Activated T-helper 1 cell treated with anti-CD3 and anti-CD28 coated beads, Interleukin-12 subunit alpha, Interleukin-12 subunit beta, Interleukin-2, Interleukin-4 antibody, amounts not matched to agents 30 ng/mL and 10 ng/mL and 1 ng/mL, durations not matched to agents 14 hours and 24 hours and 36 hours (primary cell): Measurements from ENCODE around the gene WNT5B. TPM values are rescaled to one million over a fixed set of nuclear protein-coding genes. Genes with fewer than 3 reads are reported as not detected.
A peak's percentile ranks its signal among the peaks of the same experiment; 100 is the strongest.

Experiments used
- DNase-seq: peaks from one replicate; pipeline ENCODE4 v3.0.0; 2021; ENCODE audit warnings: low spot score
- H3K27ac Mint-ChIP-seq: one replicate; pipeline ENCODE4 v1.8.0; 2021; ENCODE audit warnings: mild to moderate bottlenecking, mixed read lengths
- H3K27me3 Mint-ChIP-seq: one replicate; pipeline ENCODE4 v1.8.0; 2022; ENCODE audit warnings: mild to moderate bottlenecking, moderate library complexity, mixed read lengths; ENCODE audit not compliant: insufficient read depth
- H3K36me3 Mint-ChIP-seq: one replicate; pipeline ENCODE4 v1.8.0; 2021; ENCODE audit warnings: low read depth, mixed read lengths
- H3K4me1 Mint-ChIP-seq: one replicate; pipeline ENCODE4 v1.8.0; 2021; ENCODE audit warnings: low read depth, mixed read lengths
- H3K4me3 Mint-ChIP-seq: one replicate; pipeline ENCODE4 v1.8.0; 2021; ENCODE audit warnings: mild to moderate bottlenecking, moderate library complexity, mixed read lengths
- H3K9me3 Mint-ChIP-seq: one replicate; pipeline ENCODE4 v1.8.0; 2021; ENCODE audit warnings: mixed read lengths
- intact Hi-C: fragments of 100-400 bp; cut with micrococcal nuclease; formaldehyde crosslinking; loops from one replicate; pipeline ENCODE4 v1.15.1; 2024
- total RNA-seq: library from RNA; stranded (reverse); gene quantifications from 2 replicates; pipeline ENCODE4 v1.2.3, GENCODE V29; 2022

Gene WNT5B
- total RNA-seq, 1 donor from 2014 or later = 2.0 TPM

DNA sequence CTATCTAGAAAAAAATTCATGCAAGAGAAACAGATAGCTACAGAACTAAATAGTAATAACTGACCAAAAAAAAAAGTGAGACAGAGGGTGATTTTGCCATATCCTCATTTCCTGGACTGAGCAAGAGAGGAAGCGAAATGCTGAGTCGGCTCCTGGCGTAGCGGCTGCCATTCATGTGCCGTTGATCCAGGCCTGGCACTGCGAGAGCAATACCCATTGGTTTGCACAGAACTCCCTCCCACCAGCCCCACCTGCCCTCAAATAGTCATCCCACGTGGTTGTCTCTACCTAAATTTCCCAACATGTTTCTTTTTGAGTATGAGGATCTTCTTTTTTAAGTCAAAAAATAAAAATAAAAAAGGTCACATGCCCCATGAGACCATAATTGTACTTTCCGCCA lies 9.4 kb upstream of the WNT5B start:
- Mint-ChIP-seq H3K27me3 (peaks cover 13% of the 10 kb centered on the region), H3K4me3 (no peak overlapping the region), H3K4me1 (peaks cover 29% of the 10 kb centered on the region), H3K36me3 (no peaks in the 10 kb centered on the region), H3K9me3 (no peaks in the 10 kb centered on the region), H3K27ac (no peak overlapping the region)
- intact Hi-C loops = no loop called here
- no peak for DNase-seq

- H3K27ac Mint-ChIP-seq = peak overlapping the region; percentile 19
- H3K4me3 Mint-ChIP-seq = peak overlapping the region; percentile 5
- intact Hi-C loops = no loop called here
- H3K36me3 Mint-ChIP-seq = no peaks in the 10 kb centered on the region
- no peak for DNase-seq
- peaks cover 15% of the 10 kb centered on the region for H3K27me3 Mint-ChIP-seq
- H3K9me3 Mint-ChIP-seq = no peaks in the 10 kb centered on the region
- H3K4me1 Mint-ChIP-seq = peaks cover 29% of the 10 kb centered on the region
Measured at GRCh38 chr12:1620092-1620491, 8.9 kb upstream of the WNT5B start.

DNA sequence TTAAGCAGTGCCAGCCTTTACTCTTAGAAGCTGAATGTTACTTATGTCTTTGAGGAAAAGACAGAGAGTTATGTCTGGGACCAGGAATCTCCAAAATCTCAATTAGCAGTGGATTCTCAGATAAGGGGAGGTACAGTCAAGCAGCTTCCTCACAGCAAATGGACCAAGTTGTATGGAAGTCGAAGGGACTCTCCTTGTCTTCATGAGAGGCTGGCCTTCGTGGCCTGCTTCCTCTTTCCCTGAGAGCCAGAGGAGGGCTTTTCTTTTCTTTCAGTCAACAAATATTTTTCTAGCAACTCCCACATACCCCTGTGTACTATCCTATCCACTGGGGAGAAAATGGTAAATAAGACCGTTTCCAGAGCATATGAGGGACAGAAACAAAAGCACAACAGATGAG lies 6.6 kb upstream of the WNT5B start:
- no peaks in the 10 kb centered on the region for H3K36me3 Mint-ChIP-seq
- H3K9me3 Mint-ChIP-seq = no peaks in the 10 kb centered on the region
- intact Hi-C loops = no loop called here
- H3K27ac Mint-ChIP-seq = no peak overlapping the region
- peaks cover 14% of the 10 kb centered on the region for H3K4me1 Mint-ChIP-seq
- DNase-seq = no peak
- no peak overlapping the region for H3K4me3 Mint-ChIP-seq
- peaks cover 17% of the 10 kb centered on the region for H3K27me3 Mint-ChIP-seq

DNA sequence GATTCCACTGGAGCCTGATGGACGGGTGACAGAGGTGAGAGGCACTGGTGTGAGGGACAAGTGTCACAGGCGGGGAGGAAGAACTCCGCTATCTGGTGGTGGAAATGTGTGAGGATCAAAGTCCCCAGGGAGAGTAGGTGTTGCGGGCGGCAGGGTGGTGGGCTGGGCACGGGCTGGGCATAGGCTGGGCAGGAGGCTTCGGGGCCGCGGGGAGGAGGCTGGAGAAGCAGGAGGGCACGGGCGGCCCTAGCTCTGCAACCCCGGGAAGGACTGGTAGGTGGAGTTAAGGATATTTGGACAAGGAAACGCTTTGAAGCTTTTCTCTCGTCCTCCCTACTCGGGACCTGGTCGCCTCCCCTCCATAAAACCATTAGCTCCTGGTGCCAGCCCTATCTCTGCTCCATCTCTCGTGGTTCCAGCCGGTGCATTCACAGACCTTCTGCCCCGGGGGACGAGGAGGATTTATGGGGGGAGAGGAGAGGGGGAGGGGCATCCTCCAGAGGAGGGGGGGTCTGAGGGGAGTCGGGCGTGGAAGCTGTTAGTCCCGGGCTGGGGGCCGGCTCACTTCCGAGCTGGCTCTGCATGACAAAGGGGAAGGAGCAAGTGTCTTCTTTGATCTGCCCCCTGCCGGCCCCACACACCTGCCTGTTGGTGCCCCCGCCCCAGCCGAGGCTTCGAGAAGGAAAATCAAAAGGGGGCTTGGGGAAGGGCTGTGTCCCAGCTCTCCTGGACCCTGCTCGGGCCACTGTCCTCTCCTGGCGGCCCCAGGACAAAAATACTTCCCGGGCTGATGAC lies 504 bp downstream of the WNT5B start:
- Mint-ChIP-seq H3K4me3 (peak overlapping the region; percentile 34), H3K36me3 (peaks cover 2% of the 10 kb centered on the region), H3K9me3 (no peaks in the 10 kb centered on the region), H3K27me3 (peaks cover 61% of the 10 kb centered on the region), H3K27ac (no peak overlapping the region), H3K4me1 (peaks cover 13% of the 10 kb centered on the region)
- no peak for DNase-seq
- intact Hi-C loops = no loop called here

DNA sequence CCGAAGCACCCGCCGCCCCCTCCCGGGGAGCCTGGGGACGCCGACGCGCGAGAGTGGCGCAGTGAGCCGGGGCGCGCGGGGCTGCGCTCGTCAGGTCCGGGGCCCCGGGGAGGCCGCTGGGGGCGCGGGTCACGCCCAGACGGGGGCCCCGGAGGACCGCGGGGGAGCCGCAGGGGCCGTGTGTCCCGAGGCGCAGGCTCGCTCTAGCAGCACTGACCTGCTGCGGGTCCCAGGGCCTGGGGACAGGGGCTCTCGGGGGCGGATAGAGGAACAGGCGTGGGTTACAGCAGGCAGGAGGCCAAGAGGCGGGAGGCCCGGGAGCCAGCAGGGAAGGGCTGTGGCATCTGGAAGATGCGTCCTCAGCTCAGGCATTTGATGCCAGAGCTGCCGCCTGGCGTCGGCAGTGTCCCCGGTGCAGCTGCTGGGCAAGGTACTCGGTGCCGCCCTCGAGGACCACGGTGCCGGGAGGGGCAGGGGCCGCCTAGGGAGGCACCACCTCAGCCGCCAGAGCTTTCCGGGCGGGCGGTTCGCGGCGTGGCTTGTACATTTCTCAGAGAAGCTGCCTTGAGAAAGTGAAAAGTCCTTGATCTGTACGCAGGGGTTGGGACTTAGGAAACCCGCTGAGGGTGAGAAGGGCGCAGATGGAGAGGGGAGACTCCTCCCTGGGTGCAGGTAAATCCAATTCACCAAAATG lies 1.2 kb downstream of the WNT5B start:
- peaks cover 13% of the 10 kb centered on the region for H3K4me1 Mint-ChIP-seq
- DNase-seq = no peak

DNA sequence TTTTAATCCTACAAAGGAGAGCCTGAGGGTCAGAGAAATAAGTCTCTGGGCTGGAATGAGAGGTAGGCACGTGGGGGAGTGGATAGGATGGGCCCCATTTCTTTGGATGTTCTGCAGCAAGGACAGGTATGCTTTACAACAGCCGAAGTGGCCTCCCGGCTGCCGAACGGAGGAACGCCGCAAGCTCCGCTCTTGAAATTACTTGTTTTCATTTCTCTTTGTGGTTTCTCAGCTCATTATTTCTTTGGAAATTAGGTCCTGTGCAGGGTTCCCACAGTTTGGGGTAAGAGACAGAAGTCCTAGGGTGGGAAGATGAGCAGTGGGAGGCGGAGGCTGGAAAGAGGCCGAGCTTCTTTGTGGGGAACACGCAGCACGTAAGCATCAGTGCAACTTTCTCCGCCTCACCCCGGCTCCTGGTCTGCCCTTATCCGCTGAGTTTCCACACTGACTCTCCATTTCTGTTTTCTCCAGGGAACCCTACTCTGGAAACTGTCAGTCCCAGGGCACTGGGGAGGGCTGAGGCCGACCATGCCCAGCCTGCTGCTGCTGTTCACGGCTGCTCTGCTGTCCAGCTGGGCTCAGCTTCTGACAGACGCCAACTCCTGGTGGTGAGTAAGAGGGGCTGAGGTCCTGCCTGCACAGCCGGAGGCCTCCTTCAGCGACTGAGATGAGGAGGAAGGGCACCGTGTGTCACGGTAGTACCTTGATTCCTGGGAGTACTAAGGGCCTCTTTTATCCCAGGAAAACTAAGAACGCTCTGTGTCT lies 2.0 kb downstream of the WNT5B start:
- no peak overlapping the region for H3K27ac Mint-ChIP-seq
- DNase-seq = no peak
- peaks cover 60% of the 10 kb centered on the region for H3K27me3 Mint-ChIP-seq
- intact Hi-C loops = no loop called here
- no peaks in the 10 kb centered on the region for H3K9me3 Mint-ChIP-seq
- peaks cover 13% of the 10 kb centered on the region for H3K4me1 Mint-ChIP-seq
- no peak overlapping the region for H3K4me3 Mint-ChIP-seq
- H3K36me3 Mint-ChIP-seq = peaks cover 2% of the 10 kb centered on the region

More for the DNA sequence above, 1.2 kb downstream of the WNT5B start:
- H3K9me3 Mint-ChIP-seq = no peaks in the 10 kb centered on the region
- H3K4me3 Mint-ChIP-seq = no peak overlapping the region
- peaks cover 63% of the 10 kb centered on the region for H3K27me3 Mint-ChIP-seq
- intact Hi-C loops = no loop called here
- no peak overlapping the region for H3K27ac Mint-ChIP-seq
- peaks cover 2% of the 10 kb centered on the region for H3K36me3 Mint-ChIP-seq

DNA sequence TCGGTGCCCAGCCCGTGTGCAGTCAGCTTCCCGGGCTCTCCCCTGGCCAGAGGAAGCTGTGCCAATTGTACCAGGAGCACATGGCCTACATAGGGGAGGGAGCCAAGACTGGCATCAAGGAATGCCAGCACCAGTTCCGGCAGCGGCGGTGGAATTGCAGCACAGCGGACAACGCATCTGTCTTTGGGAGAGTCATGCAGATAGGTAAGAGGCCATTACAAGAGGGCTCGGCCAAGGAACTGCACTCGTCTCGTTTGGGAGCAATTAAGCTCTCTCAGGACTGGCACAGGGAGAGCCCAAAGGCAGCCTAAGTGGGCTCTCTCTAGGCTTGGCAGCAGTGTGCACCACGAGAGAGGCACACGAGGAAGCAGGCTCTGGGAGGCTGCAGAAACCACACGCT lies 3.7 kb downstream of the WNT5B start:
- peaks cover 57% of the 10 kb centered on the region for H3K27me3 Mint-ChIP-seq
- peaks cover 13% of the 10 kb centered on the region for H3K4me1 Mint-ChIP-seq
- H3K9me3 Mint-ChIP-seq = no peaks in the 10 kb centered on the region
- intact Hi-C loops = no loop called here
- no peak overlapping the region for H3K27ac Mint-ChIP-seq
- DNase-seq = no peak
- peaks cover 2% of the 10 kb centered on the region for H3K36me3 Mint-ChIP-seq
- no peak overlapping the region for H3K4me3 Mint-ChIP-seq

DNA sequence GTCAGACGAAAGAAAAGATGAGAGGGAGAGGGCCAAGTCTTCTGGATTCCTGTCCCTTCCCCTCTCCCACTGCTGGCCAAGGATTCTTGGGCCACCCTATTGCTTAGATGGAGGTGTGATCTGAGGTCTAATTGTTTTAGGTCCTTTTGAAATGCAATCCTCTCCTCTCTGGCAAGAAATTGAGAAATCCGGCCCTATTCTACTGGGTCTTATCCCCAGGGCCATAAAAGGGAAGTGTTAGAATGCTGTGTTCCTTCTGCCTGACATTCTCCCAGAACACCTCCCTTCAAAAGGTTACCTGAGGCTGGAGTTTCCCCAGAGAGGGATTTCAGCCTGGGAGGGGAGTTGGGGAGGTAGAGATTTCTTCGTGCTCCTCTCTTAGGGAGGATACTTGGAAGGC lies 4.4 kb downstream of the WNT5B start:
- DNase-seq = no peak
- no peak overlapping the region for H3K4me3 Mint-ChIP-seq
- intact Hi-C loops = no loop called here
- H3K4me1 Mint-ChIP-seq = peaks cover 13% of the 10 kb centered on the region
- peaks cover 2% of the 10 kb centered on the region for H3K36me3 Mint-ChIP-seq
- H3K27me3 Mint-ChIP-seq = peaks cover 50% of the 10 kb centered on the region
- no peak overlapping the region for H3K27ac Mint-ChIP-seq
- H3K9me3 Mint-ChIP-seq = no peaks in the 10 kb centered on the region

- Mint-ChIP-seq H3K27me3 (peaks cover 43% of the 10 kb centered on the region), H3K9me3 (no peaks in the 10 kb centered on the region), H3K4me1 (peaks cover 11% of the 10 kb centered on the region), H3K36me3 (peaks cover 2% of the 10 kb centered on the region), H3K27ac (no peak overlapping the region), H3K4me3 (no peak overlapping the region)
- DNase-seq = no peak
- intact Hi-C loops = loop anchor here (1.0 to 2.0 kb wide), 2 partner anchors 157 to 307 kb away; no protein-coding TSS in a partner anchor
Measured at GRCh38 chr12:1634149-1634548, 5.1 kb downstream of the WNT5B start.

- Mint-ChIP-seq H3K4me3 (no peak overlapping the region), H3K4me1 (peaks cover 8% of the 10 kb centered on the region), H3K36me3 (peaks cover 2% of the 10 kb centered on the region), H3K27me3 (peaks cover 40% of the 10 kb centered on the region), H3K27ac (no peak overlapping the region), H3K9me3 (no peaks in the 10 kb centered on the region)
- peak; percentile 30 for DNase-seq
- intact Hi-C loops = loop anchor here (1.0 to 2.0 kb wide), 2 partner anchors 157 to 306 kb away; no protein-coding TSS in a partner anchor
Measured at GRCh38 chr12:1634590-1635191, 5.7 kb downstream of the WNT5B start.

DNA sequence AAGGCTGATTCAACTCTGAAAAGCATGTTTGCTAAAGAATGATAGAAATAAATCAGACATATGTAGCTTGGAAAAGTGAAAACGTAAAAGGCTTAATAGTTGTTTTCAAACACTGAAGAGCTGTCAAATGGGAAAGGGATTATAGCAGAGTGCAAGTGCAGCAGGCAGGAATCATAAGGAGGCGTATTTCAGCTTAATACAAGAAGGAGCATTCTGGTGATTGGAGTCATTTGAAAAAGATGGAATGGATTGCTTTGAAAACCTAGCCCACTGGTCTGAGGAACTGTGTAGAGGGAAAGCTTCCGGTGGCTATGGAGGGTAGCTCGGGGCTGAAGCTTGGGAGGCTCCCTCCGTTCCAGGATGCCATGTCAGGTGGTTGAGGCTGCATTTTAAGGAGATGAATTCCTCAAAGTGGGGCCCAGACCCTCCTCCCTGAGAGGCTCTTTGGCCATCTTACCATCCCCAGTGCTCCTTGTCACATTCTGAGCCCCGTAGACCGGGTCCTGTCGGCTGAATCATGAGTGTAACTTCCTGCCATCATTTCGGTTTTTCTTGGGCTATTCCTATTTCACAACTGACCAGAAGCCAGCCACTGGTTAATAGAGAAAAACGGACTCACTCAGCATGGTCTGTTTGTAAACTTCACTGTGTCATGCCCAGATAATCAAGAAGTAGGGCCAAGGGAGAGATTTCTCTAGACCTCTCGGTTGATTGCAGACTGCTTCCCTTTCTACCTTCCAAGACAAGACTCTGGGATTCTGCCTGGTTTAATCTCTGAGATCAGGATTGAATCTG lies 6.5 kb downstream of the WNT5B start:
- Mint-ChIP-seq H3K27me3 (peaks cover 40% of the 10 kb centered on the region), H3K4me1 (peaks cover 6% of the 10 kb centered on the region), H3K36me3 (peaks cover 2% of the 10 kb centered on the region), H3K27ac (no peak overlapping the region), H3K4me3 (no peak overlapping the region), H3K9me3 (no peaks in the 10 kb centered on the region)
- no peak for DNase-seq
- intact Hi-C loops = loop anchor here (2.0 kb wide), 1 partner anchor 305 kb away; no protein-coding TSS in a partner anchor

- Mint-ChIP-seq H3K9me3 (no peaks in the 10 kb centered on the region), H3K27me3 (peaks cover 13% of the 10 kb centered on the region), H3K4me1 (no peaks in the 10 kb centered on the region), H3K36me3 (no peaks in the 10 kb centered on the region), H3K27ac (no peak overlapping the region), H3K4me3 (no peak overlapping the region)
- no peak for DNase-seq
- intact Hi-C loops = no loop called here
Measured at GRCh38 chr12:1638203-1638602, 9.2 kb downstream of the WNT5B start.
